OCI-M2 (cell line): ENCODE measurements around the gene MEX3B.
"Not testable (repeated sequence)": the region's sequence is repeated elsewhere in the genome, so short reads cannot be mapped to it uniquely, and the experiment has no call there.

Experiments
- DNase-seq: peaks from one replicate; lab custom pipeline; 2025; ENCODE audit not compliant: unreplicated experiment; lab: John Stamatoyannopoulos, UW

The MEX3B gene

GRCh38 chr15:82014989-82015388 is 30.8 kb downstream of the MEX3B start:
- no peak for DNase-seq

- DNase-seq = no peak
Observed at GRCh38 chr15:82012908-82013307, 32.9 kb downstream of the MEX3B start.

DNA sequence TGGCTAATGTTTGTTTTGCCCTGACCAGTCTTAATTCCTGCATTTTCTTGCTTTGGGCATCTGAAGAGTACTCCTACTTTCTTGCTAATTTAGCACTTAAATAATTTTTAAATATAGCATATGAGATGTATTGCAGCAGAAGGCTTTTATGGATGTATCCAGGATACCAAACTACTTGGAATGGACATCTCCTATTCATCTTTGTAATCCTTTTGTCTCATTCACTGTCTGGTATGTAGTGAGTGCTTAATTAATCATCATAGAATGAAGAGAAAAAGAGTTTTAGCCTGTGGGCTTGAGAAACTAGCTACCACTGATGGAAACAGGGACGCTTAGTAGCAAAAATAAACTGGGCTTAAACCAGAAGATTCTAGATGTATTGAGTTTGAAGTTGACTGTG is 40.6 kb downstream of the MEX3B start:
- no peak for DNase-seq

GRCh38 chr15:82003916-82004315 is 41.9 kb downstream of the MEX3B start:
- DNase-seq = no peak

DNA sequence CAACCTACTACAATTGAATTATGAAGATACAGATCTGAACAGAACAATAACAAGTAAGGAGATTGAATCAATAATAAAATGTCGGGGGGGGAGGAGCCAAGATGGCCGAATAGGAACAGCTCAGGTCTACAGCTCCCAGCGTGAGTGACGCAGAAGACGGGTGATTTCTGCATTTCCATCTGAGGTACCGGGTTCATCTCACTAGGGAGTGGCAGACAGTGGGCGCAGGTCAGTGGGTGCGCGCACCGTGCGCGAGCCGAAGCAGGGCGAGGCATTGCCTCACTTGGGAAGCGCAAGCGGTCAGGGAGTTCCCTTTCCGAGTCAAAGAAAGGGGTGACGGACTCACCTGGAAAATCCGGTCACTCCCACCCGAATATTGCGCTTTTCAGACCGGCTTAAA is 50.7 kb downstream of the MEX3B start:
- DNase-seq = not testable (repeated sequence)

GRCh38 chr15:81992523-81992922 is 53.3 kb downstream of the MEX3B start:
- no peak for DNase-seq
